GM12891 (cell line): ENCODE data around the gene TPRG1L. TPM values are rescaled to one million over a fixed set of nuclear protein-coding genes. Genes with fewer than 3 reads are reported as not detected.
"Not testable (repeated sequence)": the region's sequence is repeated elsewhere in the genome, so short reads cannot be mapped to it uniquely, and the experiment has no call there.

ENCODE experiments used
- DNase-seq: peaks from one replicate; pipeline ENCODE4 v3.0.0; 2011; ENCODE audit warnings: low spot score; ENCODE audit not compliant: insufficient read length
- FAIRE-seq: peaks from 2 replicates; lab custom pipeline; 2011; peaks lifted over from hg19 to GRCh38; lab: Jason Lieb, UNC
- PAX5 ChIP-seq: IDR thresholded peaks from 2 replicates; pipeline ENCODE4 v1.6.1; 2011; ENCODE audit warnings: low read length, moderate library complexity, mild to moderate bottlenecking; ENCODE audit not compliant: insufficient read depth, severe bottlenecking
- POLR2A ChIP-seq: IDR thresholded peaks from 2 replicates; pipeline ENCODE4 v1.6.1; 2011; ENCODE audit warnings: low read depth, low read length, control low read depth
- POLR2AphosphoS5 ChIP-seq: IDR thresholded peaks from 2 replicates; pipeline ENCODE4 v1.6.1; 2011; ENCODE audit warnings: low read depth, low read length, control low read depth
- POU2F2 ChIP-seq: IDR thresholded peaks from 2 replicates; pipeline ENCODE4 v1.6.1; 2011; ENCODE audit warnings: low read depth, mild to moderate bottlenecking, control low read depth, low read length, moderate library complexity
- SPI1 ChIP-seq: IDR thresholded peaks from 2 replicates; pipeline ENCODE4 v1.6.1; 2011; ENCODE audit warnings: low read depth, low read length, control low read depth
- TAF1 ChIP-seq: IDR thresholded peaks from 2 replicates; pipeline ENCODE4 v1.6.1; 2011; ENCODE audit warnings: low read depth, low read length, control low read depth
- polyA plus RNA-seq: library from polyadenylated mRNA; unstranded; fragments of >200 nt; gene quantifications from one replicate; pipeline ENCODE4 v1.2.1, GENCODE V29; 2012; ENCODE audit warnings: low read depth, missing spikeins, inconsistent platforms; ENCODE audit not compliant: missing spikeins

TPRG1L gene
- 10.6 TPM for polyA plus RNA-seq

GRCh38 chr1:3624200-3625136 is at the start of gene TPRG1L:
TPRG1L (plus strand) TSS chr1:3625015; CDS start chr1:3625073, 58 bp downstream.
- peak; percentile 98 for FAIRE-seq
- TF ChIP-seq POLR2AphosphoS5 (no peak), SPI1 (peak; percentile 66)

GRCh38 chr1:3575515-3575914 is 49.3 kb upstream of the TPRG1L start:
- DNase-seq, FAIRE-seq: not testable (repeated sequence)

More at GRCh38 chr1:3624200-3625136, at the start of gene TPRG1L:
- DNase-seq: peak; percentile 100

- no peak for FAIRE-seq
These were observed 48.8 kb upstream of the TPRG1L start for GRCh38 chr1:3575993-3576392.

GRCh38 chr1:3577300-3577699 is 47.5 kb upstream of the TPRG1L start:
- FAIRE-seq (no peak), DNase-seq (no peak)
- no peak for TF ChIP-seq POLR2A
- TF ChIP-seq SPI1: no peak
- no peak for TF ChIP-seq POLR2AphosphoS5

More at GRCh38 chr1:3575993-3576392, 48.8 kb upstream of the TPRG1L start:
- no peak for DNase-seq
- TF ChIP-seq POLR2A: no peak
- no peak for TF ChIP-seq POU2F2
- no peak for TF ChIP-seq POLR2AphosphoS5
- no peak for TF ChIP-seq TAF1
- TF ChIP-seq SPI1: no peak
- no peak for TF ChIP-seq PAX5

- FAIRE-seq (no peak), DNase-seq (no peak)
- TF ChIP-seq POU2F2 (no peak), TAF1 (no peak), PAX5 (no peak), SPI1 (no peak), POLR2AphosphoS5 (no peak), POLR2A (no peak)
These were observed 46.9 kb upstream of the TPRG1L start for GRCh38 chr1:3577711-3578432.

- TF ChIP-seq TAF1 (no peak), POLR2AphosphoS5 (no peak), POLR2A (no peak), PAX5 (no peak), POU2F2 (no peak), SPI1 (no peak)
- FAIRE-seq (no peak), DNase-seq (no peak)
These were observed 46.4 kb upstream of the TPRG1L start for GRCh38 chr1:3578433-3578805.

- DNase-seq (no peak), FAIRE-seq (no peak)
- TF ChIP-seq PAX5 (no peak), POU2F2 (no peak), POLR2AphosphoS5 (no peak), SPI1 (no peak), TAF1 (no peak), POLR2A (no peak)
These were observed 45.9 kb upstream of the TPRG1L start for GRCh38 chr1:3578906-3579305.

- FAIRE-seq (no peak), DNase-seq (no peak)
- TF ChIP-seq SPI1: no peak
- TF ChIP-seq POLR2A: no peak
- no peak for TF ChIP-seq PAX5
- TF ChIP-seq POLR2AphosphoS5: no peak
- no peak for TF ChIP-seq POU2F2
These were observed 45.2 kb upstream of the TPRG1L start for GRCh38 chr1:3579626-3580025.

GRCh38 chr1:3580231-3580630 is 44.6 kb upstream of the TPRG1L start:
- FAIRE-seq (no peak), DNase-seq (no peak)
- TF ChIP-seq PAX5: no peak
- no peak for TF ChIP-seq POLR2AphosphoS5
- TF ChIP-seq POU2F2: no peak
- TF ChIP-seq POLR2A: no peak
- no peak for TF ChIP-seq SPI1
- no peak for TF ChIP-seq TAF1

- FAIRE-seq: no peak
- TF ChIP-seq TAF1: no peak
- no peak for TF ChIP-seq PAX5
- no peak for TF ChIP-seq POLR2A
- TF ChIP-seq POLR2AphosphoS5: no peak
- TF ChIP-seq POU2F2: no peak
- no peak for TF ChIP-seq SPI1
- no peak for DNase-seq
These were observed 43.3 kb upstream of the TPRG1L start for GRCh38 chr1:3581296-3582036.

GRCh38 chr1:3583751-3584150 is 41.1 kb upstream of the TPRG1L start:
- DNase-seq, FAIRE-seq: not testable (repeated sequence)
